Esophagus muscularis mucosa (tissue), 4 donors: ENCODE measurements around the gene CCSAP.

Source experiments
- EP300 ChIP-seq: sonication (generic); formaldehyde crosslinking; IDR thresholded peaks from one replicate; pipeline ENCODE4 v1.6.1; 2017; ENCODE audit warnings: antibody characterized with exemption
- POLR2A ChIP-seq: fragments of 450-650 bp; IDR thresholded peaks from one replicate; pipeline ENCODE4 v1.6.1; 2017; ENCODE audit warnings: antibody characterized with exemption, moderate library complexity, mild to moderate bottlenecking, low read depth
- TF ChIP-seq, protein P1 (sequence below), 3 experiments: fragments of 200-600 bp in 2 of 3; fragments of 450-650 bp in 1 of 3; sonication (generic) in 2 of 3; IDR thresholded peaks; one replicate each; pipeline ENCODE4 v1.5.1; 2017 to 2019; ENCODE audit warnings: antibody characterized with exemption in 3 of 3, mild to moderate bottlenecking in 2 of 3, moderate library complexity in 1 of 3

DNA sequence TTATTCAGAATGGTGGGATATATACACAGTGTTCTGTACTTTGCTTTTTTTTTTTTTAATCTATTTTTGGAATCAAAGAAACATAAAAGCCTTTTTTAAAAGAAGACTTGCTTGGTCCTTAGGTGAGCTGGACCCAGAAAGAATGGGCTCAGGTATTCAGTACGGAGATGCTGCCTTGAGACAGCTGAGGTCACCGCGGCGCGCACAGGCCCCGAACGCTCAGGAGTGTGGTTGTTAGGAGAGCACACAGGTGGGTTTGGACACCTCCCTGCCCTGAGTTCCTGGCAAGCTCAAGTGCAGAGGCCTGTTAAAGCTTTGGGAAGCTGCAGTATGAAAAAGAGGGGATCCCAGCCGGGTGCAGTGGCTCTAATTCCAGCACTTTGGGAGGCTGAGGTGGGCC is 40.1 kb downstream of the CCSAP start:
- TF ChIP-seq, protein P1, sequence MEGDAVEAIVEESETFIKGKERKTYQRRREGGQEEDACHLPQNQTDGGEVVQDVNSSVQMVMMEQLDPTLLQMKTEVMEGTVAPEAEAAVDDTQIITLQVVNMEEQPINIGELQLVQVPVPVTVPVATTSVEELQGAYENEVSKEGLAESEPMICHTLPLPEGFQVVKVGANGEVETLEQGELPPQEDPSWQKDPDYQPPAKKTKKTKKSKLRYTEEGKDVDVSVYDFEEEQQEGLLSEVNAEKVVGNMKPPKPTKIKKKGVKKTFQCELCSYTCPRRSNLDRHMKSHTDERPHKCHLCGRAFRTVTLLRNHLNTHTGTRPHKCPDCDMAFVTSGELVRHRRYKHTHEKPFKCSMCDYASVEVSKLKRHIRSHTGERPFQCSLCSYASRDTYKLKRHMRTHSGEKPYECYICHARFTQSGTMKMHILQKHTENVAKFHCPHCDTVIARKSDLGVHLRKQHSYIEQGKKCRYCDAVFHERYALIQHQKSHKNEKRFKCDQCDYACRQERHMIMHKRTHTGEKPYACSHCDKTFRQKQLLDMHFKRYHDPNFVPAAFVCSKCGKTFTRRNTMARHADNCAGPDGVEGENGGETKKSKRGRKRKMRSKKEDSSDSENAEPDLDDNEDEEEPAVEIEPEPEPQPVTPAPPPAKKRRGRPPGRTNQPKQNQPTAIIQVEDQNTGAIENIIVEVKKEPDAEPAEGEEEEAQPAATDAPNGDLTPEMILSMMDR (IDR thresholded peaks at IDR 0.05) = no peak
- TF ChIP-seq POLR2A (no peak), EP300 (no peak)
